Calu3 (cell line): ENCODE results near the gene LDLRAD4. TPM values are rescaled to one million over a fixed set of nuclear protein-coding genes. Genes with fewer than 3 reads are reported as not detected.

Source experiments
- BruUV-seq: library from RNA; stranded (reverse); fragments of 400-500 nt; replicated peaks from 2 replicates; lab custom pipeline; 2021; lab: Mats Ljungman, UMichigan
- CTCF ChIA-PET: fragments of 300-600 bp; sonication (Branson Sonifier 250); formaldehyde crosslinking; loops from one replicate; lab custom pipeline; 2022; ENCODE audit warnings: antibody characterized with exemption; lab: Charles Lee
- DNase-seq: peaks from one replicate; pipeline ENCODE4 v3.0.0; 2022
- H3K27ac Mint-ChIP-seq: one replicate; pipeline ENCODE4 v1.8.0; 2022; ENCODE audit warnings: mixed read lengths; ENCODE audit not compliant: unreplicated experiment
- H3K27me3 Mint-ChIP-seq: one replicate; pipeline ENCODE4 v1.8.0; 2022; ENCODE audit warnings: mixed read lengths; ENCODE audit not compliant: unreplicated experiment
- H3K36me3 Mint-ChIP-seq: one replicate; pipeline ENCODE4 v1.8.0; 2022; ENCODE audit warnings: mild to moderate bottlenecking, moderate library complexity, mixed read lengths; ENCODE audit not compliant: insufficient read depth, unreplicated experiment
- H3K4me1 Mint-ChIP-seq: one replicate; pipeline ENCODE4 v1.8.0; 2022; ENCODE audit warnings: mild to moderate bottlenecking, low read depth, mixed read lengths; ENCODE audit not compliant: unreplicated experiment
- H3K4me3 Mint-ChIP-seq: one replicate; pipeline ENCODE4 v1.8.0; 2022; ENCODE audit warnings: mild to moderate bottlenecking, low read depth, moderate library complexity, mixed read lengths; ENCODE audit not compliant: unreplicated experiment
- H3K9me3 Mint-ChIP-seq: one replicate; pipeline ENCODE4 v1.8.0; 2022; ENCODE audit warnings: low read depth, mixed read lengths; ENCODE audit not compliant: unreplicated experiment
- CTCF ChIP-seq: fragments of 200-600 bp; IDR thresholded peaks from one replicate; pipeline ENCODE4 v1.8.0; 2022; ENCODE audit warnings: antibody characterized with exemption; ENCODE audit not compliant: unreplicated experiment
- intact Hi-C: fragments of 100-400 bp; cut with micrococcal nuclease; formaldehyde crosslinking; loops from one replicate; pipeline ENCODE4 v1.10.0; 2022; ENCODE audit not compliant: unreplicated experiment
- total RNA-seq: library from RNA; stranded (reverse); gene quantifications from 2 replicates; pipeline ENCODE4 v1.2.3, GENCODE V29; 2022

LDLRAD4 gene
- total RNA-seq, 1 experiment from 2014 or later: 0.50 TPM

- TF ChIP-seq CTCF: no peak
- CTCF ChIA-PET: no interaction called here
- H3K27me3 Mint-ChIP-seq: peaks cover 48% of the 10 kb centered on the region
- BruUV-seq: no TSS peak
- no peak overlapping the region for H3K4me3 Mint-ChIP-seq
- intact Hi-C loops: no loop called here
- H3K9me3 Mint-ChIP-seq: peaks cover 8% of the 10 kb centered on the region
- H3K36me3 Mint-ChIP-seq: no peaks in the 10 kb centered on the region
- H3K27ac Mint-ChIP-seq: no peak overlapping the region
- H3K4me1 Mint-ChIP-seq: no peaks in the 10 kb centered on the region
- no peak for DNase-seq
These were observed 285.3 kb downstream of the LDLRAD4 start for GRCh38 chr18:13503836-13504235.

- H3K9me3 Mint-ChIP-seq: no peaks in the 10 kb centered on the region
- no peaks in the 10 kb centered on the region for H3K4me1 Mint-ChIP-seq
- H3K27me3 Mint-ChIP-seq: peaks cover 66% of the 10 kb centered on the region
- no peak overlapping the region for H3K27ac Mint-ChIP-seq
- no peak for DNase-seq
- no peak for TF ChIP-seq CTCF
- H3K4me3 Mint-ChIP-seq: no peak overlapping the region
- BruUV-seq: no TSS peak
- intact Hi-C loops: no loop called here
- H3K36me3 Mint-ChIP-seq: no peaks in the 10 kb centered on the region
- CTCF ChIA-PET: no interaction called here
These were observed 287.3 kb downstream of the LDLRAD4 start for GRCh38 chr18:13505780-13506345.

- intact Hi-C loops: no loop called here
- peaks cover 74% of the 10 kb centered on the region for H3K27me3 Mint-ChIP-seq
- H3K9me3 Mint-ChIP-seq: no peaks in the 10 kb centered on the region
- CTCF ChIA-PET: no interaction called here
- H3K4me3 Mint-ChIP-seq: no peak overlapping the region
- no peak for TF ChIP-seq CTCF
- no peak for DNase-seq
- H3K4me1 Mint-ChIP-seq: no peaks in the 10 kb centered on the region
- BruUV-seq: no TSS peak
- no peaks in the 10 kb centered on the region for H3K36me3 Mint-ChIP-seq
- H3K27ac Mint-ChIP-seq: no peak overlapping the region
These were observed 292.0 kb downstream of the LDLRAD4 start for GRCh38 chr18:13510594-13510993.

GRCh38 chr18:13511961-13512577 is 293.5 kb downstream of the LDLRAD4 start:
- Mint-ChIP-seq H3K4me3 (no peak overlapping the region), H3K27me3 (peaks cover 73% of the 10 kb centered on the region), H3K27ac (no peak overlapping the region), H3K36me3 (no peaks in the 10 kb centered on the region), H3K9me3 (no peaks in the 10 kb centered on the region), H3K4me1 (no peaks in the 10 kb centered on the region)
- no peak for DNase-seq
- intact Hi-C loops: no loop called here
- no TSS peak for BruUV-seq
- CTCF ChIA-PET: no interaction called here
- TF ChIP-seq CTCF: no peak
